A673 (cell line): ENCODE data around the gene GLI3. TPM values are rescaled to one million over a fixed set of nuclear protein-coding genes. Genes with fewer than 3 reads are reported as not detected.

Experiments used
- BruUV-seq: library from RNA; stranded (reverse); fragments of 400-500 nt; replicated peaks from 2 replicates; lab custom pipeline; 2021; lab: Mats Ljungman, UMichigan
- CTCF ChIA-PET: fragments of 300-600 bp; sonication (Branson Sonifier 250); formaldehyde crosslinking; loops from one replicate; lab custom pipeline; 2022; ENCODE audit warnings: antibody characterized with exemption; lab: Charles Lee
- POLR2A ChIA-PET: fragments of 300-600 bp; sonication (Branson Sonifier 250); formaldehyde crosslinking; loops from one replicate; lab custom pipeline; 2022; ENCODE audit warnings: antibody characterized with exemption; ENCODE audit not compliant: low non-redundant PET; lab: Charles Lee
- DNase-seq: peaks from one replicate; pipeline ENCODE4 v3.0.0-alpha.2; 2015; ENCODE audit warnings: low spot score
- H3K27ac ChIP-seq: fragments of 200-600 bp; sonication (generic); 2 replicates; pipeline ENCODE4 v1.5.1; 2016; ENCODE audit warnings: mixed run types, low read depth, mild to moderate bottlenecking, mixed read lengths, antibody characterized with exemption, low read length; ENCODE audit not compliant: poor library complexity, severe bottlenecking
- H3K27me3 ChIP-seq: fragments of 200-600 bp; sonication (generic); replicated peaks from 2 replicates; pipeline ENCODE4 v1.6.1; 2017; ENCODE audit warnings: mixed run types, low read depth, mild to moderate bottlenecking, mixed read lengths, antibody characterized with exemption, low read length; ENCODE audit not compliant: insufficient read depth, poor library complexity
- H3K36me3 ChIP-seq: fragments of 200-600 bp; sonication (generic); 2 replicates; pipeline ENCODE4 v1.6.1; 2016; ENCODE audit warnings: mixed run types, mild to moderate bottlenecking, mixed read lengths, antibody characterized with exemption, low read length; ENCODE audit not compliant: insufficient read depth, poor library complexity, severe bottlenecking
- H3K4me1 ChIP-seq: fragments of 200-600 bp; sonication (generic); 2 replicates; pipeline ENCODE4 v1.6.1; 2017; ENCODE audit warnings: mixed run types, mild to moderate bottlenecking, mixed read lengths, antibody characterized with exemption, low read length; ENCODE audit not compliant: insufficient read depth, poor library complexity, severe bottlenecking
- H3K4me3 ChIP-seq: fragments of 200-600 bp; sonication (generic); 2 replicates; pipeline ENCODE4 v1.5.1; 2016; ENCODE audit warnings: low read depth, mixed run types, mild to moderate bottlenecking, mixed read lengths, low read length; ENCODE audit not compliant: poor library complexity, severe bottlenecking
- H3K9me3 ChIP-seq: fragments of 200-600 bp; sonication (generic); 2 replicates; pipeline ENCODE4 v1.6.1; 2016; ENCODE audit warnings: mixed run types, low read depth, mild to moderate bottlenecking, mixed read lengths, antibody characterized with exemption, low read length; ENCODE audit not compliant: poor library complexity, severe bottlenecking
- EZH2 ChIP-seq: fragments of 200-600 bp; sonication (generic); IDR thresholded peaks from 2 replicates; pipeline ENCODE4 v1.6.1; 2017; ENCODE audit warnings: borderline replicate concordance, low read depth, mild to moderate bottlenecking, mixed read lengths, antibody characterized with exemption, low read length; ENCODE audit not compliant: poor library complexity, severe bottlenecking
- intact Hi-C: fragments of 100-400 bp; cut with micrococcal nuclease; formaldehyde crosslinking; loops from one replicate; pipeline ENCODE4 v1.10.0; 2022; ENCODE audit not compliant: unreplicated experiment
- total RNA-seq: library from RNA; stranded (reverse); gene quantifications from 2 replicates; pipeline ENCODE4 v1.2.3, GENCODE V29; 2021
- TF ChIP-seq, protein P1 (sequence below): fragments of 300-800, 200-600 bp; sonication (generic); conservative IDR thresholded peaks from 2 replicates; pipeline ENCODE4 v1.5.1; 2017; ENCODE audit warnings: low read depth, mild to moderate bottlenecking, antibody characterized with exemption, low read length, moderate library complexity, mixed read lengths

The GLI3 gene
- total RNA-seq, 1 experiment from 2014 or later = 52.6 TPM

DNA sequence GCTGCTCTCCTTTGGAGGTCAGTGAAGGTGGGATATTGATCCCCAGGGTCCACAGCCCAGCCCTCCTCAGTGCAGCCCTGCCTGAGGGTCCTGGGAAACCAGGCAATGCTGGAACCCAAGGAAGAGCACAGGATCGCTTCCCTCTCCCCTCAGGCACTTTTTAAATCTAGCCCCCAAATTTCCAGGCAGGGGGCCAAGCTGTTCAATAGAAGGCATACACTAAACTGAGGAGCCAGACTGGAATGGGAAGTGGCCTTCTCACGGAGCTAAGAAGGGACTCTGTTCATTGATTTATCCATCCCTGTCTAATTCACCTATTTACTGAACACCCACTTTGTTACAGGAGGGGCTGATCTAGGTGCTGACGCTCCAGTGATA, 60.3 kb downstream of the GLI3 start:
- H3K27ac ChIP-seq = no peak overlapping the region
- intact Hi-C loops = no loop called here
- H3K9me3 ChIP-seq = no peaks in the 10 kb centered on the region
- no peak overlapping the region for H3K4me3 ChIP-seq
- H3K27me3 ChIP-seq = no peaks in the 10 kb centered on the region
- H3K4me1 ChIP-seq = peaks cover 11% of the 10 kb centered on the region
- DNase-seq = no peak
- no peak for TF ChIP-seq EZH2
- TF ChIP-seq, protein P1, sequence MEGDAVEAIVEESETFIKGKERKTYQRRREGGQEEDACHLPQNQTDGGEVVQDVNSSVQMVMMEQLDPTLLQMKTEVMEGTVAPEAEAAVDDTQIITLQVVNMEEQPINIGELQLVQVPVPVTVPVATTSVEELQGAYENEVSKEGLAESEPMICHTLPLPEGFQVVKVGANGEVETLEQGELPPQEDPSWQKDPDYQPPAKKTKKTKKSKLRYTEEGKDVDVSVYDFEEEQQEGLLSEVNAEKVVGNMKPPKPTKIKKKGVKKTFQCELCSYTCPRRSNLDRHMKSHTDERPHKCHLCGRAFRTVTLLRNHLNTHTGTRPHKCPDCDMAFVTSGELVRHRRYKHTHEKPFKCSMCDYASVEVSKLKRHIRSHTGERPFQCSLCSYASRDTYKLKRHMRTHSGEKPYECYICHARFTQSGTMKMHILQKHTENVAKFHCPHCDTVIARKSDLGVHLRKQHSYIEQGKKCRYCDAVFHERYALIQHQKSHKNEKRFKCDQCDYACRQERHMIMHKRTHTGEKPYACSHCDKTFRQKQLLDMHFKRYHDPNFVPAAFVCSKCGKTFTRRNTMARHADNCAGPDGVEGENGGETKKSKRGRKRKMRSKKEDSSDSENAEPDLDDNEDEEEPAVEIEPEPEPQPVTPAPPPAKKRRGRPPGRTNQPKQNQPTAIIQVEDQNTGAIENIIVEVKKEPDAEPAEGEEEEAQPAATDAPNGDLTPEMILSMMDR = no peak
- ChIA-PET POLR2A (no interaction called here), CTCF (no interaction called here)
- BruUV-seq = no TSS peak
- peaks cover 5% of the 10 kb centered on the region for H3K36me3 ChIP-seq

DNA sequence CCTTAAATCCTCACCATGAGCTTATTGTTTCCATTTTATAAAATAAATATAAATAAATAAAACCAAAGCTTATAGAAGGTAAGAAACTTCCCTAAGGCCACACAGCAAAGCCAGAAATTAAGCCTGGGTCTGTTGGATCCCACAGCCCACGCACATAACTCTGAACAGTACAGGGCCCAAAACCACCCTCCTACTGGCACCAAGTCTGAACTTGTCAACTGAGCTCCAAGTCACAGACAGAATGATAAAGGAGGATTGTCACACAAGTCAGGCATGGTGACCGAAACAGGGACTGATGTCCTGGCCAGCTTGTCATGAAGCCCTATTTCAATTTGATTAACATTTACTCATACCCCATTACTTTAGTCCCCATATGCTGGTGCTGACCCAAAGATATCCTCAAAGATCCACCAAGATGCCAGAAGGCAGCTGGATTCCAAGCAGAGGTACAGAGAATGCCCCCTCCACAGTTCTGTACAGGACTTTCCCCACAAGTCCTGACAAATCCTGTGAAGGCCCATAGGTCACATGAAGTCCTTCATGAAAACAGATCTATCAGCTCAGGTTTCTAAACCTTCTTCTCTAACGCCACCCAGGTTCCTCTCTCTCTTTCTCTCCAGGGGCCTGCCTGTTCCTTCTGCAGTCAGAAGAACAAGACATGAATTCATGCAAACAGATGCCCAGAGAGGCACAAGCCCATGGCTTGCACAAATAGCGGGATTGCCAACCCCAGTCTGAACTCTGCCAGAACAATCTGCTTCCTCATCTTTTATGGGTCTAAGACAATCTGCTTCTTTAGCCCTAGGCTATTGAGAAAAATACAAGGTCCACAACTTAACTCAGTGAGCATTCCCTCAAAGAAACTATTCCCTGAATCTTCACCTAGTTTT, 60.9 kb downstream of the GLI3 start:
- intact Hi-C loops = no loop called here
- no peak for TF ChIP-seq EZH2
- TF ChIP-seq, protein P1 = no peak
- POLR2A ChIA-PET = no interaction called here
- CTCF ChIA-PET = no interaction called here
- H3K27ac ChIP-seq = no peak overlapping the region
- no peaks in the 10 kb centered on the region for H3K27me3 ChIP-seq
- peaks cover 11% of the 10 kb centered on the region for H3K4me1 ChIP-seq
- no TSS peak for BruUV-seq
- H3K9me3 ChIP-seq = no peaks in the 10 kb centered on the region
- H3K36me3 ChIP-seq = peaks cover 5% of the 10 kb centered on the region
- no peak for DNase-seq
- H3K4me3 ChIP-seq = no peak overlapping the region

DNA sequence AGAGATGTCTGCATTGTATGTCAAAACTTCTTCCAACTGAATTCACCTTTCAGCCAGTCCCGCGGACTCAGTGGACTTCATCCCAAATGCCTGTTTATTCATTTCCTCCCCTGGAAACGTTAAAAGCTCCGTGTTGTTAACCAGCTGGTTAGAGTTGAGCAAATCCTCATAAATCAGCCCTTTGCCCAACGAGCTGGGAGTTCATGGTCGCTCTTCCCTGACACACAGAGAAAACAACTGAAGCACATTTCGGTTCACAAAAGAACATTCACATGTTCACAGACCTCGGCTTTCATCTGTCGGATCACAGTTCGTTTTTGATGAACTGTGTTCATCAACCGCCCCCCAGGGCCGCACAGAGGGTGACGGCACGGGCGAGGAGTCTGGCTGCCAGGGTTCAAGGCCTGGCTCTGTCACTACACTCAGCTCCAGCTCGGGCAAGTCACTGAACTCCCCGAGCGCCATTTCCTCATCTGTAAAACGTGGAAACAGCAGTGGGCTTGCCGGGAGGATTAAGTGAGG, 62.6 kb downstream of the GLI3 start:
- Histone ChIP-seq H3K4me3 (no peak overlapping the region), H3K27ac (no peak overlapping the region), H3K9me3 (no peaks in the 10 kb centered on the region), H3K4me1 (peaks cover 11% of the 10 kb centered on the region), H3K27me3 (no peaks in the 10 kb centered on the region), H3K36me3 (peaks cover 4% of the 10 kb centered on the region)
- TF ChIP-seq, protein P1 = no peak
- TF ChIP-seq EZH2 = no peak
- POLR2A ChIA-PET = no interaction called here
- CTCF ChIA-PET = no interaction called here
- no TSS peak for BruUV-seq
- DNase-seq = no peak
- intact Hi-C loops = no loop called here
